Gastrocnemius medialis (tissue), 4 donors: Measurements from ENCODE around the gene KRT4. TPM values are rescaled to one million over a fixed set of nuclear protein-coding genes. Genes with fewer than 3 reads are reported as not detected.

Experiments
- ATAC-seq, 2 donors: fragments of 150-250 bp; one replicate each; pipeline ENCODE4 v1.9.1; 2016
- DNase-seq, 2 donors: peaks; one replicate each; pipeline ENCODE4 v3.0.0-alpha.2; 2019
- H3K27ac ChIP-seq, 4 donors: fragments of 200-600 bp; sonication (generic); 1 replicate in 1 of 4; 2 replicates in 3 of 4; pipeline ENCODE4 v1.5.1; 2016 to 2018; ENCODE audit warnings: mild to moderate bottlenecking in 2 of 4, moderate library complexity in 1 of 4
- H3K27me3 ChIP-seq, 3 donors: fragments of 200-600 bp; sonication (generic) in 2 of 3; 1 replicate in 1 of 3; 2 replicates in 2 of 3; pipeline versions ENCODE4 v1.5.1 to v1.6.0; 2016 to 2019; ENCODE audit warnings: mild to moderate bottlenecking in 1 of 3, moderate library complexity in 1 of 3
- H3K36me3 ChIP-seq, 2 donors: fragments of 200-600 bp; sonication (generic) in 1 of 2; one replicate each; pipeline ENCODE4 v1.5.1; 2017 to 2018
- H3K4me1 ChIP-seq, 2 donors: fragments of 200-600 bp; sonication (generic) in 1 of 2; one replicate each; pipeline ENCODE4 v1.5.1; 2016 to 2017; ENCODE audit warnings: mild to moderate bottlenecking in 2 of 2
- H3K4me3 ChIP-seq, 4 donors: fragments of 200-600 bp; sonication (generic) in 3 of 4; 1 replicate in 1 of 4; 2 replicates in 3 of 4; pipeline ENCODE4 v1.5.1; 2016 to 2019; ENCODE audit warnings: mild to moderate bottlenecking in 2 of 4
- H3K9me3 ChIP-seq, 3 donors: fragments of 200-600 bp; sonication (generic) in 2 of 3; 1 replicate in 1 of 3; 2 replicates in 2 of 3; pipeline ENCODE4 v1.5.1; 2016 to 2019
- POLR2A ChIP-seq, 2 donors: fragments of 450-650 bp; IDR thresholded peaks; one replicate each; pipeline ENCODE4 v1.6.1; 2017; ENCODE audit warnings: antibody characterized with exemption in 2 of 2, mild to moderate bottlenecking in 2 of 2, moderate library complexity in 2 of 2
- in situ Hi-C, 4 donors: fragments of 200-750 bp; cut with MboI; loops; one replicate each; pipeline versions ENCODE4 v1.15.0 to v1.8.0; 2017; ENCODE audit warnings: low sequenced_read_pairs in 4 of 4
- intact Hi-C: fragments of 100-400 bp; cut with DNase I; formaldehyde crosslinking; loops from one replicate; pipeline ENCODE4 v1.15.1; 2023; ENCODE audit warnings: low total_unique reads
- total RNA-seq, 4 donors: library from RNA; depleted of rRNA; stranded (reverse); fragments of >200 nt; gene quantifications; one replicate each; pipeline versions ENCODE4 v1.1.0 to v1.2.3, GENCODE V29; 2016
- TF ChIP-seq, protein P1 (sequence below), 5 experiments: fragments of 450-650 bp in 3 of 5; fragments of 200-600 bp in 2 of 5; sonication (generic) in 2 of 5; IDR thresholded peaks in 4 of 5; conservative IDR thresholded peaks in 1 of 5; 1 replicate in 4 of 5; 2 replicates in 1 of 5; pipeline ENCODE4 v1.5.1; 2016 to 2019; ENCODE audit warnings: antibody characterized with exemption in 5 of 5, mild to moderate bottlenecking in 3 of 5, moderate library complexity in 3 of 5

KRT4 gene
- total RNA-seq, 4 donors from 2014 or later = not detected

DNA sequence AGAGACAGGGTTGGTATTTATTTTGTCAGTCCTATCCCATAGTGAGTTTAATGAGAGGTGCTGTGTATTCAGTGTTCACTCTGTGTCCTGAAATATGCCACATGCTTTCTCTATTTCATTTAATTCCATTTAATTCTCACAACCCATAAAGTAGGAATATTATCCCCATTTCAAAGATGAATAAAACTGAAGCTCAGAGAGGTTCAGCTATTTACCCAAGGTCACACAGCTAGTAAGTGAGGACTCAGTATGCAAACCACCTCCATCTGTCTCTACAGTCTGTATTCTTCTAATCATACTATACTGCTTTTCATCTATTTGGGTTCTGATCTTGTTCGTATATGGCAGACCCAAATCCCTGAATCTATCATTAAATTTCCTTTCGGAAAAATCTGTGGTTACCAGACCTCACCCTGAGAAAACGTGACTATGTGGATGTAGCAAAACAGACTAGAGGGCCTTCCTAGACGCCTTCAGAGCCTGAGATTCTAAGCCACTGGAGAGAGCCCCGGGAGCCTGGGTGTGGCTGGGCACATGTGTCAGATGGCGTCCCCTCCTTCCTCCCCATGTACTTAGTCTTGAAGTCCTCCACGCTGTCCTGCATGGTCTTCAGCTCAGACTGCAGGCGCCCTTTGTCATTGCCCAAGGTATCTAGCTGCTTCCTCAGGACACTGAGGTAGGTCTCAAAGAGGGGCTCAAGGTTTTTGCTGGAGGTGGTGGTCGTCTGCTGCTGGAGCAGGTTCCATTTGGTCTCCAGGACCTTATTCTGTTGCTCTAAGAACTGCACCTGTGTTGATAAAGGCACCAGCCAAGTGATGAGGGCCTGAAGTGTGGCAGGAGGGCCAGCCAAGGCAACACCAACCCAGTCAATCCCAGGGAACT lies 2.5 kb downstream of the KRT4 start:
- H3K27ac ChIP-seq = no peak overlapping the region
- no peaks in the 10 kb centered on the region for H3K27me3 ChIP-seq
- intact Hi-C loops (no loop called here), in situ Hi-C loops (no loop called here)
- ATAC-seq = no peak
- no peak for DNase-seq
- TF ChIP-seq, protein P1, sequence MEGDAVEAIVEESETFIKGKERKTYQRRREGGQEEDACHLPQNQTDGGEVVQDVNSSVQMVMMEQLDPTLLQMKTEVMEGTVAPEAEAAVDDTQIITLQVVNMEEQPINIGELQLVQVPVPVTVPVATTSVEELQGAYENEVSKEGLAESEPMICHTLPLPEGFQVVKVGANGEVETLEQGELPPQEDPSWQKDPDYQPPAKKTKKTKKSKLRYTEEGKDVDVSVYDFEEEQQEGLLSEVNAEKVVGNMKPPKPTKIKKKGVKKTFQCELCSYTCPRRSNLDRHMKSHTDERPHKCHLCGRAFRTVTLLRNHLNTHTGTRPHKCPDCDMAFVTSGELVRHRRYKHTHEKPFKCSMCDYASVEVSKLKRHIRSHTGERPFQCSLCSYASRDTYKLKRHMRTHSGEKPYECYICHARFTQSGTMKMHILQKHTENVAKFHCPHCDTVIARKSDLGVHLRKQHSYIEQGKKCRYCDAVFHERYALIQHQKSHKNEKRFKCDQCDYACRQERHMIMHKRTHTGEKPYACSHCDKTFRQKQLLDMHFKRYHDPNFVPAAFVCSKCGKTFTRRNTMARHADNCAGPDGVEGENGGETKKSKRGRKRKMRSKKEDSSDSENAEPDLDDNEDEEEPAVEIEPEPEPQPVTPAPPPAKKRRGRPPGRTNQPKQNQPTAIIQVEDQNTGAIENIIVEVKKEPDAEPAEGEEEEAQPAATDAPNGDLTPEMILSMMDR (IDR thresholded peaks at IDR 0.05 in 4 of 5, conservative IDR thresholded peaks at IDR 0.05 in 1 of 5) = no peak
- TF ChIP-seq POLR2A (IDR thresholded peaks at IDR 0.05) = no peak
- no peak overlapping the region for H3K4me3 ChIP-seq
- no peaks in the 10 kb centered on the region for H3K36me3 ChIP-seq
- no peaks in the 10 kb centered on the region for H3K9me3 ChIP-seq
- no peaks in the 10 kb centered on the region for H3K4me1 ChIP-seq

DNA sequence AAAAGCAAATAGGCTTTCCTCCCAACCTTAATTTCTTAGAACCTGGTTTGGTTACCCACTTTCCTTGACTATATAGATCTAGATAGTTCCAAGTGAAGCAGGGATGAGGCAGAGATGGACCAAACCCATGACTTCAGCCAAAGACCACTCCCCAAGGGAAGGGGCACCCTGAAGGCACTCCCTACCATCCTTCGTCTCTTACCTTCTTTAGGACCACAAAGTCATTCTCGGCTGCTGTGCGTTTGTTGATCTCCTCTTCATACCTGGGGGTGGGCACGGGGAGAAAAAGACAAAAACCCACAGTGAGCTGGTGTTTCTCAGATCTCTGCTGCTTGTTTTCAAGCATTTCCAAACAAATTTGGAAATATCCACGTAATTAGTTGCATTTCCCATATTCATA lies 3.4 kb downstream of the KRT4 start:
- ATAC-seq = no peak
- H3K9me3 ChIP-seq = no peaks in the 10 kb centered on the region

DNA sequence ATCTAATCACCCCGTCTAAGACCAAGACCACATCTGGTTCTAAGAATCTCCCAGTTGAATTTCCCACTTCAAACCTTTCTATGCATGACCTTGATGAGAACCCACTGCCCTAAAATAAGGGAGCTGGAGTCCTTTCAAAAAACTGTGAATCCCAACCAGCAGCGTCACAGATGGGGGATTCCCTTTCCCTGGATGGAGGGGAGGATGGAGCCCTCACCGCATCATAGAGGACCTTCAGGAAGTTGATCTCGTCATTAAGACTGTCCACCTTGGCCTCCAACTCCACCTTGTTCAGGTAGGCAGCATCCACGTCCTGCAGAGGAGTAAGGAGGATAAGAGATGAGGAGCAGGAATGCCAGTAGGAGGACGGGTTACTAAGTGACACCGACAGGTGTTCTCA lies 4.8 kb downstream of the KRT4 start:
- H3K4me3 ChIP-seq = no peak overlapping the region
- in situ Hi-C loops (no loop called here), intact Hi-C loops (no loop called here)
- H3K9me3 ChIP-seq = no peaks in the 10 kb centered on the region
- no peak for ATAC-seq
- H3K36me3 ChIP-seq = no peaks in the 10 kb centered on the region
- no peaks in the 10 kb centered on the region for H3K27me3 ChIP-seq
- no peak overlapping the region for H3K27ac ChIP-seq
- TF ChIP-seq, protein P1 (IDR thresholded peaks at IDR 0.05 in 4 of 5, conservative IDR thresholded peaks at IDR 0.05 in 1 of 5) = no peak
- DNase-seq = no peak
- H3K4me1 ChIP-seq = no peaks in the 10 kb centered on the region

More for the DNA sequence above, 3.4 kb downstream of the KRT4 start:
- DNase-seq = no peak
- no peaks in the 10 kb centered on the region for H3K27me3 ChIP-seq
- H3K27ac ChIP-seq = no peak overlapping the region
- H3K4me3 ChIP-seq = no peak overlapping the region
- no peak for TF ChIP-seq POLR2A (IDR thresholded peaks at IDR 0.05)
- TF ChIP-seq, protein P1 (IDR thresholded peaks at IDR 0.05 in 4 of 5, conservative IDR thresholded peaks at IDR 0.05 in 1 of 5) = no peak
- intact Hi-C loops = no loop called here
- H3K36me3 ChIP-seq = no peaks in the 10 kb centered on the region
- in situ Hi-C loops = no loop called here
- H3K4me1 ChIP-seq = no peaks in the 10 kb centered on the region

DNA sequence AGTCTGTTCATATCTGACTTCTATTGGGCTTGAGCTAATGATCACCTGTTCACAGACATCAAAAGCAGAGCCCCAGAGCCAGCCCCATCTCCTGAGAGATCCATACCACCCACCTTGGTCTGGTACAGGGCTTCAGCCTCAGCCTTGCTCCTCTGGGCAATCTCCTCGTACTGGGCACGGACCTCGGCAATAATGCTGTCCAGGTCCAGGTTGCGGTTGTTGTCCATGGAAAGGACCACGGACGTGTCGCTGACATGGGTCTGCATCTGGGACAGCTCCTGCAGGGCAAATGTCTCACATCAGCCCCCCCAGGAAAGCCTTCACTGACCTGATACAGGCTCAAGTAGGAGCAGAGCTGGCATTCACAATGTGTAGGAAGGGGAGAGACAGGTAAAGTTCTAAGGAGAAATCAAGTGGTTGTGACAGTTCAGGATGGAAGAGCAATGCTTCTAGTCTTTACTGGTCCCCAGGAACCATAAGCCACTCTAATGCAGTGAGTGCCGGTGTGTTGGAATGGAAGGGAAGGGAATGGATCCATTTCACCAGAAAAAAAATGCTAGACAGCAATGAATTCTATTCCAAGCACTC lies 5.2 kb downstream of the KRT4 start:
- H3K4me1 ChIP-seq = no peaks in the 10 kb centered on the region
- ATAC-seq = no peak
- no peak overlapping the region for H3K27ac ChIP-seq
- intact Hi-C loops (no loop called here), in situ Hi-C loops (no loop called here)
- H3K9me3 ChIP-seq = no peaks in the 10 kb centered on the region
- no peak for DNase-seq
- H3K27me3 ChIP-seq = no peaks in the 10 kb centered on the region
- H3K36me3 ChIP-seq = no peaks in the 10 kb centered on the region
- TF ChIP-seq, protein P1 (IDR thresholded peaks at IDR 0.05 in 4 of 5, conservative IDR thresholded peaks at IDR 0.05 in 1 of 5) = no peak
- no peak for TF ChIP-seq POLR2A (IDR thresholded peaks at IDR 0.05)
- H3K4me3 ChIP-seq = no peak overlapping the region
